ENCODE results near the gene PRRG4. TPM values are rescaled to one million over a fixed set of nuclear protein-coding genes. Genes with fewer than 3 reads are reported as not detected.
"Not testable (repeated sequence)": the region's sequence is repeated elsewhere in the genome, so short reads cannot be mapped to it uniquely, and the experiment has no call there.

PRRG4 gene
- total RNA-seq (2021), result 1.2 TPM in 2 replicates
- long read RNA-seq, full-length matches to known transcripts, result 9 of 12 reads
- long read RNA-seq, partial matches to known transcripts, result 1 of 12 reads
- long read RNA-seq, other reads (novel, unspliced or antisense), result 2 of 12 reads

DNA sequence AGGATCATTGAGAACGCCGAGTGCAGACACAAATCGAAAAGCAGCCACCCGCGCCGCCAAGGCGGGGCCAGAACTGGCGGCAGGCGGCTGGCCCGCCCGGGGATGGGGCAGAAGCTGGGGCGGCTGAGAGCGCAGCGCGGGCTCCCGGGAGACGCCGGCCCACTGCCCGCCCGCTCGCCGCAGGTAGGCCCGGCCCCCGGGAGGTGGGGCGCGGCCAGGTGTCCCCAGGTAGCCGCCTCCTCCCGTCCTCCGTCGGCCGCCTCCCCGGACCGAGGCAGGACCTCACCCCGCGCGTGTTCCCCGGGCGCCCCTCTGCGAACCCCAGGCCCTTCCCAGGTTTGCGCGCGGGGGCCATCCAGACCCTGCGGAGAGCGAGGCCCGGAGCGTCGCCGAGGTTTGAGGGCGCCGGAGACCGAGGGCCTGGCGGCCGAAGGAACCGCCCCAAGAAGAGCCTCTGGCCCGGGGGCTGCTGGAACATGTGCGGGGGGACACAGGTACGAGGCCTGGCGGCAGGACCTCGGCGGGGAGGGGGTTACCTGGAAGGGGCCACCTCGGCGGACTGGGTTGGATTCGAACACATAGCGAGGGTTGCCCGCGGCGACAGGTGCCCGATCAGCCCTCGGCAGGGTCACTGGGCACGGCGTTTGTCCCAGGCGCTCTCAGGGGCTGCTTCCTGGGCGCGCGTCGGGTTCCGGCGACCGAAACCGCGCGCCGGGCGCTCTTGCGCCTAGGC lies at the start of gene PRRG4:
TSS of gene PRRG4 (plus strand) at position 248 of the 733 bp plus-strand sequence. CDS start 603 bp downstream, outside the sequence.
- Histone ChIP-seq H3K9me3 (ENCODE audit: control insufficient read depth, low read depth, low read length) (no peaks in the 10 kb centered on the region), H3K79me1 (ENCODE audit: insufficient read depth, low read depth, low read length, poor library complexity, severe bottlenecking) (no peaks in the 10 kb centered on the region), H3K56ac (ENCODE audit: insufficient read length, low read depth, low read length) (no peak within 1 kb of the TSS), H2BK120ac (ENCODE audit: low read depth, low read length, poor library complexity, severe bottlenecking) (no peak within 1 kb of the TSS), H3K27ac (ENCODE audit: insufficient read length, low read depth, low read length) (no peak within 1 kb of the TSS), H3K79me2 (ENCODE audit: insufficient read depth, low read length) (no peaks in the 10 kb centered on the region), H2BK15ac (ENCODE audit: low read depth, low read length) (no peak within 1 kb of the TSS), H4K5ac (ENCODE audit: insufficient read length, low read depth, low read length) (no peak within 1 kb of the TSS), H3K23me2 (ENCODE audit: insufficient read length, low read depth, low read length, poor library complexity, severe bottlenecking) (peaks cover 10% of the 10 kb centered on the region), H2AK5ac (ENCODE audit: insufficient read length, low read length) (no peak within 1 kb of the TSS), H3K4ac (ENCODE audit: low read depth, low read length) (no peak within 1 kb of the TSS), H3K4me2 (ENCODE audit: insufficient read depth, insufficient read length, low read length) (peak within 1 kb of the TSS; percentile 66), H2BK20ac (ENCODE audit: low read depth, low read length, poor library complexity, severe bottlenecking) (no peak within 1 kb of the TSS), H2BK12ac (ENCODE audit: insufficient read length, low read depth, low read length) (no peak within 1 kb of the TSS), H3K23ac (ENCODE audit: insufficient read length, low read depth, low read length) (no peak within 1 kb of the TSS), H4K20me1 (ENCODE audit: control insufficient read depth, insufficient read depth, insufficient read length) (no peaks in the 10 kb centered on the region), H3K9ac (ENCODE audit: extremely low read depth, insufficient read length, low read length) (peak within 1 kb of the TSS; percentile 31), H2AFZ (ENCODE audit: low read length) (peak within 1 kb of the TSS; percentile 22), H3K18ac (ENCODE audit: insufficient read length, low read depth, low read length) (peak within 1 kb of the TSS; percentile 7), H2BK5ac (ENCODE audit: insufficient read length, low read length) (no peak within 1 kb of the TSS), H3K14ac (ENCODE audit: insufficient read depth, low read length) (peak within 1 kb of the TSS; percentile 71; the same call in 1 of the 2 replicates), H3K4me1 (ENCODE audit: insufficient read depth, low read length) (no peaks in the 10 kb centered on the region), H4K8ac (replicated peaks; ENCODE audit: insufficient read length, low read depth, low read length) (no peak within 1 kb of the TSS), H3T11ph (ENCODE audit: low read length) (no peak within 1 kb of the TSS), H4K91ac (ENCODE audit: insufficient read length, low read depth, low read length) (no peak within 1 kb of the TSS), H3K27me3 (ENCODE audit: insufficient read depth, low read length) (no peaks in the 10 kb centered on the region)
- no peaks in the 10 kb centered on the region; a peak in 1 of 7 replicates for H3K36me3 Mint-ChIP-seq (ENCODE audit: insufficient read depth in 1 of 3, low read depth in 3 of 3)
- TF ChIP-seq, protein P1, sequence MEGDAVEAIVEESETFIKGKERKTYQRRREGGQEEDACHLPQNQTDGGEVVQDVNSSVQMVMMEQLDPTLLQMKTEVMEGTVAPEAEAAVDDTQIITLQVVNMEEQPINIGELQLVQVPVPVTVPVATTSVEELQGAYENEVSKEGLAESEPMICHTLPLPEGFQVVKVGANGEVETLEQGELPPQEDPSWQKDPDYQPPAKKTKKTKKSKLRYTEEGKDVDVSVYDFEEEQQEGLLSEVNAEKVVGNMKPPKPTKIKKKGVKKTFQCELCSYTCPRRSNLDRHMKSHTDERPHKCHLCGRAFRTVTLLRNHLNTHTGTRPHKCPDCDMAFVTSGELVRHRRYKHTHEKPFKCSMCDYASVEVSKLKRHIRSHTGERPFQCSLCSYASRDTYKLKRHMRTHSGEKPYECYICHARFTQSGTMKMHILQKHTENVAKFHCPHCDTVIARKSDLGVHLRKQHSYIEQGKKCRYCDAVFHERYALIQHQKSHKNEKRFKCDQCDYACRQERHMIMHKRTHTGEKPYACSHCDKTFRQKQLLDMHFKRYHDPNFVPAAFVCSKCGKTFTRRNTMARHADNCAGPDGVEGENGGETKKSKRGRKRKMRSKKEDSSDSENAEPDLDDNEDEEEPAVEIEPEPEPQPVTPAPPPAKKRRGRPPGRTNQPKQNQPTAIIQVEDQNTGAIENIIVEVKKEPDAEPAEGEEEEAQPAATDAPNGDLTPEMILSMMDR (conservative IDR thresholded peaks at IDR 0.05), result no peak
- peak within 1 kb of the TSS in 1 of 3 experiments; percentile 55; a peak in 1 of 7 replicates for H3K27ac Mint-ChIP-seq
- peak; percentile 63 for DNase-seq
- no peaks in the 10 kb centered on the region for H3K9me3 Mint-ChIP-seq
- peak within 1 kb of the TSS; percentile 75 to 90 for H3K4me3 Mint-ChIP-seq
- no CpG with 5 or more reads among the region's 85 CpGs for WGBS (ENCODE audit: extremely low coverage, insufficient read length, low lambda C conversion rate)
- peaks cover 12 to 14% of the 10 kb centered on the region in 2 experiments for H3K4me1 Mint-ChIP-seq
- peaks cover 37% of the 10 kb centered on the region for H3K27me3 Mint-ChIP-seq (ENCODE audit: low read depth)

- not testable (repeated sequence) for H2BK12ac ChIP-seq (ENCODE audit: insufficient read length, low read depth, low read length); H3K9me3 Mint-ChIP-seq; H3K4me2 ChIP-seq (ENCODE audit: insufficient read depth, insufficient read length, low read length); H4K8ac ChIP-seq (replicated peaks; ENCODE audit: insufficient read length, low read depth, low read length); H3K27me3 ChIP-seq (ENCODE audit: insufficient read depth, low read length); H3K4ac ChIP-seq (ENCODE audit: low read depth, low read length); H2BK20ac ChIP-seq (ENCODE audit: low read depth, low read length, poor library complexity, severe bottlenecking); H3K4me1 Mint-ChIP-seq; H4K5ac ChIP-seq (ENCODE audit: insufficient read length, low read depth, low read length); H3K4me3 Mint-ChIP-seq; H2AK5ac ChIP-seq (ENCODE audit: insufficient read length, low read length); H3K27ac Mint-ChIP-seq; H4K91ac ChIP-seq (ENCODE audit: insufficient read length, low read depth, low read length); H3K14ac ChIP-seq (ENCODE audit: insufficient read depth, low read length); H3K79me1 ChIP-seq (ENCODE audit: insufficient read depth, low read depth, low read length, poor library complexity, severe bottlenecking); H2BK5ac ChIP-seq (ENCODE audit: insufficient read length, low read length); H3K23me2 ChIP-seq (ENCODE audit: insufficient read length, low read depth, low read length, poor library complexity, severe bottlenecking); H3K4me1 ChIP-seq (ENCODE audit: insufficient read depth, low read length); H3K79me2 ChIP-seq (ENCODE audit: insufficient read depth, low read length); H2BK120ac ChIP-seq (ENCODE audit: low read depth, low read length, poor library complexity, severe bottlenecking); H3K18ac ChIP-seq (ENCODE audit: insufficient read length, low read depth, low read length); DNase-seq; H4K20me1 ChIP-seq (ENCODE audit: control insufficient read depth, insufficient read depth, insufficient read length); H3K9ac ChIP-seq (ENCODE audit: extremely low read depth, insufficient read length, low read length); H3K36me3 Mint-ChIP-seq (ENCODE audit: insufficient read depth in 1 of 3, low read depth in 3 of 3); H3T11ph ChIP-seq (ENCODE audit: low read length); H3K9me3 ChIP-seq (ENCODE audit: control insufficient read depth, low read depth, low read length); H3K56ac ChIP-seq (ENCODE audit: insufficient read length, low read depth, low read length); H3K27me3 Mint-ChIP-seq (ENCODE audit: low read depth); H3K27ac ChIP-seq (ENCODE audit: insufficient read length, low read depth, low read length); H2BK15ac ChIP-seq (ENCODE audit: low read depth, low read length); H2AFZ ChIP-seq (ENCODE audit: low read length); H3K23ac ChIP-seq (ENCODE audit: insufficient read length, low read depth, low read length)
- WGBS (ENCODE audit: extremely low coverage, insufficient read length, low lambda C conversion rate), result no CpG with 5 or more reads among the region's 2 CpGs
These were observed 48.9 kb upstream of the PRRG4 start for GRCh38 chr11:32780839-32781238.

All from H9 (cell line).